HG03354 (cell line): Measurements from ENCODE around the gene PRKCQ.
"Not testable (repeated sequence)": the region's sequence is repeated elsewhere in the genome, so short reads cannot be mapped to it uniquely, and the experiment has no call there.

Experiments
- ATAC-seq: cut with Tn5 transposase; IDR thresholded peaks from one replicate; pipeline ENCODE4 v1.9.1; 2021; ENCODE audit warnings: mild to moderate bottlenecking; ENCODE audit not compliant: unreplicated experiment, poor library complexity, severe bottlenecking

PRKCQ gene

GRCh38 chr10:6501931-6502330, 78.1 kb downstream of the PRKCQ start:
- ATAC-seq, result no peak

DNA sequence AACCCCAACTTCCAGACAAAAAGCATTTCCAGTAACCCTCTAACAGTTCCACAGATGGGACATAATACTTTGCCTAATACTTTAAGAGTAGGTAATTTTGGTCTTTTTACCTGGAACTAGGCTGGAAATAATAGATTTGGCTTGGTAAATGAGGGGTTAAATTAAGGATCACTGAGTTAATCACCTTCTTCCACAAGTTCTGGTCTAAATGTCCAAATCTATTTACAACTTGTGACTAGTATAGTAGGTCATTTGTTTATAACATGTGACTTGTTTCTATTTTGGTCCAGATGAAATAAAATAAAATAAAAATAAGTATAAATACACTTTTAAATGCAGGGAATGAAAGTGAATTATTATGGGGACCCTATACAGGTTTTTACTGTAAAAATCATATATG, 80.1 kb downstream of the PRKCQ start:
- ATAC-seq, result no peak

- no peak for ATAC-seq
Observed at GRCh38 chr10:6498771-6499170, 81.3 kb downstream of the PRKCQ start.

DNA sequence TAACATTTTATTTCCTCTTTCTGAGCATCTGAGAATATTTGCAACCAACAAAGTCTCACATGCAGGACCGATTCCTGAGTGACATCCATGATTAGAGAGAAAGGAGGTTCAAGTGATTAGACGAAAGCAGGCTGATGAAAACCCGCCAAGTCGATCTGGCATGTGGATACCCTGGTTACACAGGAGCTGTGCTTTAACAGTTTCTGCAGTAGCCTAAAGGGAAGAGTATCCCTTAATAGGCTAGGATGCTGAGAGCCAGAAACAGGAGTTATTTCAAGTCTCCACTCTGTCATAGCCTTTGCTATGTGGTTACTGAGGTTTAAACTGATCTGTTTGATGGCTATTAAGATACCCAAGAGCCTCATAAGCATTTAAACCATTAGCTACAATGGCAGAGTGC, 82.5 kb downstream of the PRKCQ start:
- no peak for ATAC-seq

DNA sequence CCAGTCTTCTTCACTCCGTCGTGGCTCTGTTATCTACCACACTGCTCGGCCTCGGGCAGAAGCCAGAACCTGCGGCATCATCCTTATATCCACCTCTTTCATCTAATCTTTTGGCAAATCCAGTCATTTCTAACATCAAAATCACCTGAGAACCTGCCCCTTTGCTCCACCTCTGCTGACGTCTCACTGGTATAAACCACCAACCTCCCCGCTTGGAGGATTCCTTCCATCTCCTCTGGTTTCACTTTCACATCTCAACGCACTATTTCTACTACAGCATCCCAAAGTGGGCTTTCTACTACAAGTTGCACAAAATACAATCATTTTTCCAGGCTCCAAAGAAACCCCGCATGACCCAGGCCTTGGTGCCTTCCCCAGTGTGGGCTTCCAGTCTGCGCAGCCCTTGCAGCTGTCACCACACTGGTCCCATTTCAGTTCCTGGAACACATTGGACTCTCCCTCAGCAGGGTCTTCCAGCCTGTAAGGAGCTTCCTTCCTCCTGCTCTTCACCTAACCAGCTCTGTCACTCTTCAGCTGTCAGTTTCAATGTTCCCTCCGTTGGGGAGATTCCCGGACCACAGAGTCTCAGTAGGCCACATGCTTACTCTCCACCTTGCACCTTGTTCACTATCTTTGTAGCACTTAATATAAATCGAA, 85.0 kb downstream of the PRKCQ start:
- ATAC-seq, result no peak

- no peak for ATAC-seq
Observed at GRCh38 chr10:6494442-6494819, 85.6 kb downstream of the PRKCQ start.

DNA sequence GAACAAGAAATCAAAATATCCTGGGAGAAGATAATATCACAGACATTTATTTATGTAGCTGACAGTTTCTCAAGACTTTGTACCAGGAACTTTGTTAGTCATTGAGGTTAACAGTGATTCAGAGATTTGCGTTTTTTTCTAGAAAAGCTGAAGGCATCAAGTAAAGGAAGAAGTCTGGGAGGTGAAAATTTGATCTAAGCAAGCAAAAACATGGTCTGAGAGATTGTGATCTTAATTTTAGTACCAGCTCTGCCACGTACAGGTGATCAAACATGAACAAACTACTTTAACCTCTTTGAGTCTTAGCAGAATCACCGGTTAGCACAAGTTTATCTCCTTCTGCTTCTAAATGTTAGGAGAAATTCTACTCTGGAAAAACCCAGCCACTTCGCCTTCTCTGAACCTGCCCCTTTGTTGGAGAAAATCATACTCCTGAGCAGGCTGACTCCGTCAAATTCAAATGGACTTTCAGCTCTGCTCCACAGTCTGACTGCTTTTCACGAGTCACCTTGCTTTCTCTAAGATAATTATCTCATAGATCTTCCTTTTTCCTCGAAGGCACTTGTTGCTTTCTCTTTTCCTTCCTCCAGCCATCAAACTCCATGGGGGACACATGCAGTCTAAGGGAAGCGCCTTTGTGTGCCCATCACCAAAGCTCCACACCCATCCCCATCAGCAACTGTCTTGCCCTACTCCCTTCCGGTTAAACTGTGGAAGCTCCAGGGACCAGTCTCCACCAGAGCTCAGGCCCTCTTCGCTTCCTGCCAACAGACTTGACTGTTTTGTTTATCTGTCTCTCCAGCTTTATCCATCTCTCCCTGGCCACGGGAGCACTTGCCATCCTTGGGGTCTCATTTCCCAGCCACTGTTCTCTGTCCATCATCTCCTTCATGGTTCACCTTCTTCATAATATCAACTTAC, 86.3 kb downstream of the PRKCQ start:
- no peak for ATAC-seq

GRCh38 chr10:6492896-6493295, 87.2 kb downstream of the PRKCQ start:
- no peak for ATAC-seq

- no peak for ATAC-seq
Observed at GRCh38 chr10:6491841-6492609, 88.1 kb downstream of the PRKCQ start.

GRCh38 chr10:6490614-6491013, 89.5 kb downstream of the PRKCQ start:
- ATAC-seq, result no peak

DNA sequence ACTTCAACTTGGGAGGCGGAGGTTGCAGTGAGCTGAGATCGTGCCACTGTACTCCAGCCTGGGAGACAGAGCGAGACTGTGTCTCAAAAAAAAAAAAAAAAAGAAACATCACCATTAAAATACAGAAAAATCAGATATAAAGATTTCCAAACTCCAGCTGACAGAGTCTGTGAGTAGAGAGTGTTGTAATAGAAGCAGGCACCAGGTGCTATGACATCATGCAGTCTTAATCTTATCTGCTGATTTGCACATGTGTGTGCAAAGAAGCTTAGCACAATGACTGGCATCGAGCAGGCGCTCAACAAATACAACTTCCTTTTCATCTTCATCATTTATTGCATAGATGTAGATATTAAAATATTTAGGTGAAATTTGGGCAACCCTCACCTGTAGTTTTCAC, 92.2 kb downstream of the PRKCQ start:
- ATAC-seq, result no peak

DNA sequence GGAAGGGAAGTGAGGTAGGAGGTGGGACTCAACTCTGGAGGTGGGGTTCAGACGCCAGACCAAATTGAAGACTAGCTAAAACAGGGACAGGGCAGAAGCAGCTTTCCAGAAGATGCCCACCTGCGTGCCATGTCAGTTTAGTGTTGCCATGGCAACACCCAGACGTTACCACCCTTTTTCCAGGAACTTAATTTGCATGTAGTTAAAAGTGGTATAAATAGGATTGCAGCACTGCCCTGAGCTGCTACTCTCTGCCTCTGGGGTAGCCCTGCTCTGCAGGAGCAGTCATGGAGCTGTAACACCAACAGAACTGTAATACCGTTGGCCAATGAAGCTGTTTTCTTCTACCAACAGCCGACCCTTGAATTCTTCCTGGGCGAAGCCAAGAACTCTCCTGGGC, 93.8 kb downstream of the PRKCQ start:
- ATAC-seq, result no peak

- ATAC-seq, result no peak
Observed at GRCh38 chr10:6482737-6483357, 97.2 kb downstream of the PRKCQ start.

GRCh38 chr10:6478722-6479121, 101.4 kb downstream of the PRKCQ start:
- ATAC-seq, result no peak

DNA sequence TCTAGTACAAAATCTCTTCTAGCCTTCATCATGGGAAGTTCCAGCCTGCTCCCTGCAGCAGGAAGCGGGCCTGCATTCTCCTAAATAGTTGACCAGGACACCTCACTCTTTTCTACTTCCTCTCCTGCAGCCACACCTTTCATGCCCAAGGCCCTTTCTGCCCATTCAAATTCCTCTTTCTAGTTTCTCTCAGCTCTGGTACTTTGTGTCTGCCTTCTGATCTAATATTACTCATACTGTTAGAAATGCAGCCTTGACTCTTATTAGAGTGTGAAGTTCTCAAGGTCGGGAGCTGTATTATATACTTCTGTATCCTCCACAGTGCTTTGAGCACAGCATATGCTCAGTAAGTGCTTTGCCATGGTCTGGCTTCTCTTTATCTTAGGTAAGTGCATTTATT, 103.1 kb downstream of the PRKCQ start:
- no peak for ATAC-seq

GRCh38 chr10:6474871-6475270, 105.2 kb downstream of the PRKCQ start:
- no peak for ATAC-seq

GRCh38 chr10:6473901-6474370, 106.1 kb downstream of the PRKCQ start:
- peak; percentile 89 for ATAC-seq

GRCh38 chr10:6473430-6473829, 106.6 kb downstream of the PRKCQ start:
- ATAC-seq, result peak; percentile 59

- not testable (repeated sequence) for ATAC-seq
Observed at GRCh38 chr10:6472710-6473005, 107.4 kb downstream of the PRKCQ start.
